Stimulated activated naive CD4-positive, alpha-beta T cell treated with Interleukin-2 at 50 U/mL for 16 hours (primary cell): ENCODE results near the gene NBPF3.
"Not testable (repeated sequence)": the region's sequence is repeated elsewhere in the genome, so short reads cannot be mapped to it uniquely, and the experiment has no call there.

ENCODE experiments used
- DNase-seq: peaks from one replicate; lab custom pipeline; 2025; lab: John Stamatoyannopoulos, UW

The NBPF3 gene

GRCh38 chr1:21438646-21439312, 1.2 kb upstream of the NBPF3 start:
- not testable (repeated sequence) for DNase-seq

DNA sequence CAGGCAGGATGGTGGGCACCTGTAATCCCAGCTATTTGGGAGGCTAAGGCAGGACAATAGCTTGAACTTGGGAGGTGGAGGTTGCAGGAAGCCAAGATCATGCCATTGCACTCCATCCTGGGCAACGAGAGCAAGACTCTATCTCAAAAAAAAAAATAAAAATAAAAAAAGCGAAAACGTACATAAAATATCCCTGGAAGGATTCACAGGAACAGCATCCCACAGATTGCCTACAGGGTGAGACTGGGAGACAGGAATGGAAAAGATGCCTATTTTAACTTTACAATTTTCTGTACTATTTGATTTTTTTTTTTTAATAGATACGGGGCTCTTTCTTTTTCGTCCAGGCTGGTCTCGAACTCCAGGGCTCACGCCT, 604 bp upstream of the NBPF3 start:
- no peak for DNase-seq

DNA sequence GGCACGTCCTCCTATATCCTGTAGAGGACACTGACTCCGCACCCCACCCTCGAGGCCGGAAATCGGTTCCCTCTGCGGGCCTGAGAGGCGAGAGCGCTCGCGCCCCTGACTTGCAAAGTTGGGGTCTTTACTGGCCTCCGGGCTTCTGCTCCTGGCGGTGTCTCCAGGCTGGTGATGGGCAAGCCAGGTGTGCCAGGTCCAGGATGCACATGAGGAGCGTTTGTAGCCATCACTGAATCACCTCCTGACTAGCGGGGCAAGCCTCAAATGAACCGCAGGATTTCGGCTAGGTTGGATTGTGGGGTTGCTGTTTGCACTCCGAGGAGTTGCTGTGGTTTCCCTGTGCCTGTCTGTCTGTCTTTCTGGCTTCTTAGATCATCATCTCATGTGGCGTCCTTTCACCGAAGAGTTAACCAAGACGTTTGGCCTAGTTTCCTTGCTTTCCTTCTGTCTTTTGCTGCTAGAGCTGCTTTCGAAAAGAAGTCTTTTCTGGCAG, 741 bp downstream of the NBPF3 start:
- DNase-seq: not testable (repeated sequence)

GRCh38 chr1:21446647-21447046, 6.7 kb downstream of the NBPF3 start:
- DNase-seq: not testable (repeated sequence)

DNA sequence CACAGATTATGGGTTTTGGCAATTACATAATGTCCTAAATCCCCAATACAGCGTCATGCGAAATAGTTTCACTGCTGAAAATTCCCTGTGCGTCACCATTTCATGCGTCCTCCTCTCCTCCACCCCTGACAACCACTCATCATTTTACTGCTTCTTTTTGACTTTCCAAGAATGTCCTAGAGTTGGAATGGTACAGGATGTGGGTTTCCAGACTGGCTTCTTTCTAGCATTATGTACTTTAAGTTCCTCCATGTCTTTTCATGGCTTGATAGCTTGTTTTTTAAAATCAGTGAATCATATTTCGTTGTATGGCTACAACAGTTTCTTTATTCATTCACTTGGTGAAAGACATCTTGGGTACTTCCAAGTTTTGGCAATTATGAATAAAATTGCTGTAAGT, 7.4 kb downstream of the NBPF3 start:
- no peak for DNase-seq

DNA sequence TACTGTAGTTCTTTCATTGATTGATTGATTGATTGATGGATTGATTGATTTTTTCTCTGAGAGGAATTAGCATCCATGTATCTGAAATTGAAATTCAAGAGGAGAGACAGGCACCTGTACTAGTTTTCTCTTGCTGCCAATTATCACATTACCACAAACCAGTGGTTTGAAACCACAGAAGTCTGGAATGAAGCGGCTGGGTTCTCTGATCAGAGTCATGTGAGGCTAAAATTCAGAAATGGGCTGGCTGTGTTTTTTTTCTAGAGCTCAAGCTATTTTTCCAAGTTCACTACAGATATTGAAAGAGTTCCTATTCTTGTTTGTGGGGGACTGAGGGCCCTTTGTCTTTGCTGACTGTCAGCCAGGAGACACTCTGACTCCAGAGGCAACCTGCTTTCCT, 10.0 kb downstream of the NBPF3 start:
- DNase-seq: no peak

DNA sequence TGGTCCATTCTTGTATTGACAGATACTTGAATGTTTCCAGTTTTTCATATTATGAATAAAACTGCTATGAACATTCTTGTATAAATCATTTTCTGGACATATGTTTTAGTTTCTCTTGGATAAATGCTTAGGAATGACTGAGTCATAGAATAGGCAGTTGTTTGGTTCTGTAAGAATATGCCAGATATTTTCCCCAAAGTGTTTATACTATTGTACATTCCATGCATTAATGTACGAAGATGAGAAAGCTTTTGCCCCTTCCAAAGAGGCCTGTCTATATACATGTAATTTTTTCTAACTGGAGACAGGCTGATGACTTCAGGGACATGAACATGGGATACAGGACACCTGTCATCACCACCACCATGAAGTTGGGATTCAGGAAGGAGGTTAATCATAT, 11.3 kb downstream of the NBPF3 start:
- DNase-seq: no peak

GRCh38 chr1:21451981-21452411, 12.1 kb downstream of the NBPF3 start:
- DNase-seq: no peak

- not testable (repeated sequence) for DNase-seq
Measured at GRCh38 chr1:21453964-21454614, 14.2 kb downstream of the NBPF3 start.

GRCh38 chr1:21454904-21455303, 15.0 kb downstream of the NBPF3 start:
- not testable (repeated sequence) for DNase-seq

DNA sequence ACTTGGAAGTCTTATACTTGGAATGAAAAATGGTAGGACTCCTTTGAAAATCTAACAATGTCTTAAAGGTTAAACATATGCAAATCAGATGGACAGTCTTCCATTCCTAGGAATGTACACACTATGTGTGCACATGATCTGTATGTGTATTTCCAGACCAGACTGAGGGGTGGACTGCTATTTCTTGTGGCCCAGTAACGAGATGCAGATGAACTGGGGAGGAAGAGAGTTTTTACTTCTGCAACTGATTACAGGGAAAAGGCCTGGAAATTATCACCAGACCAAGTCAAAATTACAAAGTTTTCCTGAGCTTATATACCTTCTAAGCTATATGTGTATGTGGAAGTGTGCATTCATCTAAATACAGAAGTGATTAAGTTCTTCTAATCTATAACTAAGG, 17.7 kb downstream of the NBPF3 start:
- DNase-seq: no peak

DNA sequence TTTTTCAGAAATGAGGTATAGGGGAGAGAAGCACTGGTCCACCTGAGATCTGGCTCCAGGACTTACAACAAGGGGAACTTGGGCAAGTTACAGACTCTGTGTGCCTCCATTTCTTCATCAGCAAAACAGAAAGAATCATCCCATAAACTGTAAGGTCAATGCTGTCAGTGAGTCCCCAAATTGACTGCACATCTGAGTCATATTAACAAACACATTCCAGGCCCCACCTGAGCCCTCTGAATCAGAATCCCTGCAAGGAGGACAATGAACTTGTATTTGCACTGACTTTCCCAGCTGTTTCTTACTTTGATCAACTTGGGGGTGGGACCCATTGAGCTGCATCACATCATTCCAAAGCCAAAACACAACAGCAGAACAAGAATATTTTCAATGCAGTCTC, 25.2 kb downstream of the NBPF3 start:
- not testable (repeated sequence) for DNase-seq

- not testable (repeated sequence) for DNase-seq
Measured at GRCh38 chr1:21467946-21468345, 28.0 kb downstream of the NBPF3 start.

DNA sequence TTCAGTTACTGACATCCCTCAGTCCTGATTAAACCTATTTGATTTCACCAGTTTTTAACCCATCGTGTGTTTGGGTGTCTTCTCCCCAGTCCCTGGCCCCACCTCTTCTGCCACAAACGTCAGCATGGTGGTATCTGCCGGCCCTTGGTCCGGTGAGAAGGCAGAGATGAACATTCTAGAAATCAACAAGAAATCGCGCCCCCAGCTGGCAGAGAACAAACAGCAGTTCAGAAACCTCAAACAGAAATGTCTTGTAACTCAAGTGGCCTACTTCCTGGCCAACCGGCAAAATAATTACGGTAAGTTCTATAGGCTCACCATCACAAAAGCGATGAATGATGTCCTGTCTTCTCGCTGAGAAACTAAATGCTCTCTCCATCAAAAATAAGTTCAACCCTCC, 28.7 kb downstream of the NBPF3 start:
- DNase-seq: peak; percentile 0

GRCh38 chr1:21469581-21469980, 29.6 kb downstream of the NBPF3 start:
- no peak for DNase-seq

DNA sequence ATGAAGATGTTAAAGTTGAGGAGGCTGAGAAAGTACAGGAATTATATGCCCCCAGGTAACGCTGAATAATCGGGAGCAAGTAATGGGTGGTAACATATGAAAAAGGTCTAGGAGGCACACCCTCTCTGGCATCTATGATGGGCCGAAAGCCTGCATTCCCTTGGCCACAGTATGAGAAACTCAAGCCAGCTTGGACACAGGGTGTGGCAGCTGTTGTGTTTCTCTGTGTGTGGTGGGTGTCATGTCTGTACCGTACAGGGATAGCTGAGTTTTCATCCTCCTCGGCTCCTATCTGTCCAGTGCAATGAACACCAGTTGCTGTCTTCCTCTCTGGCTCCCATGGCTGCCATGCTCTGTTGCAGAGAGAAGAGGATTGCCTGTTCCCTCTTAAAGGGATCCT, 32.9 kb downstream of the NBPF3 start:
- no peak for DNase-seq

- no peak for DNase-seq
Measured at GRCh38 chr1:21478356-21478755, 38.4 kb downstream of the NBPF3 start.

- DNase-seq: not testable (repeated sequence)
Measured at GRCh38 chr1:21483881-21484280, 43.9 kb downstream of the NBPF3 start.

DNA sequence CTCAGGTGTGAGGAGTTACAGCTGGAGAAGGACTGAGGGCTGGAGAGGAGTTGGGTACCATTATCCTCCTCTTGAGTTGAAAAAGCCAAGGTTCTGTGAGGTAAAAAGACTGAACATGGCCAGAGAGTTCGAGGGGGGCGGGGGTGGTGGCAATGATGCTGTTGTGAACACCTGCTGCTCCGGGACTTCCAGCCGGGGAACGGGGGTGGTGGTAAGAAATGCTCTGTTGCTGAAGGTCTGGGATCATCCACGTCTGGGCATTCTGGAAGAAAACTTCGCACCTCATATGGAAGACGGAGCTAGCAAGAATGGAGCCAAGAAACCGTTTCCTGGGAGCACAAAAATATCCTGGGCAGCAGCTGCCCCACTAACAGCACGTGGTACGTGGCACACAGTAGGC, 49.2 kb downstream of the NBPF3 start:
- DNase-seq: no peak

DNA sequence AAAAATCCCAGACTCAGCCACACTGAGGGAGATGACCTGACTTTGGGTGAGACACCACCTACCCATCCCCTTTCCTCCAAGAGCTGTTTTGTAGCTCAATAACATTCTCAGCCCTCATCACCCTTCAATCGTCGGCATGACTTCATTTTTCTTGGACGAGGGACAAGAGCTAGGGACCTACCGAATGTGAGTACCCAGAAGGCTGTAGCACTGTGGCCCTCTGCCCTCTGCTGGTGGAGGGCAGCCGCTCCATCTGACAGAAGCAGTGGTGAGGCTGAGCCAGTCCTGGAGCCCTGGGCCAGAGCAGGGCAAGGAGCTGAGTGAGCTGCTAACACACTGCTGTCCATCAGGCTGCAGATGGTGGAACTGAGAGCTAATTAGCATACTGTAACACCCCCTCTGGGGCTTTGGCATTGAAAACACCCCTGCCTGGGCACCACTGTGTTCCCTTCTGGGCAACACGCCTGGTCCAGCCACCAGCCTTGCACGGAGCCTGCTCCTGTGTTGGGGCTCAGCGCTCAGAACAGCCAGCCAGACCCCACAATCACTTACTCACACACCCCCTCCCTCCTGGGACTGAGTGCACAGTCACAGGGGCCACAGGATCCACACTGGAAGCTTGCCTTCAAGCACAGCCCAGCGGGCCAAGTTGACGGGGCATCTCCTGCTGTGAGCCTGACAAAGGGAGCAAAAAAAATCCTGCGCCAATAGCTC, 51.0 kb downstream of the NBPF3 start:
- no peak for DNase-seq

DNA sequence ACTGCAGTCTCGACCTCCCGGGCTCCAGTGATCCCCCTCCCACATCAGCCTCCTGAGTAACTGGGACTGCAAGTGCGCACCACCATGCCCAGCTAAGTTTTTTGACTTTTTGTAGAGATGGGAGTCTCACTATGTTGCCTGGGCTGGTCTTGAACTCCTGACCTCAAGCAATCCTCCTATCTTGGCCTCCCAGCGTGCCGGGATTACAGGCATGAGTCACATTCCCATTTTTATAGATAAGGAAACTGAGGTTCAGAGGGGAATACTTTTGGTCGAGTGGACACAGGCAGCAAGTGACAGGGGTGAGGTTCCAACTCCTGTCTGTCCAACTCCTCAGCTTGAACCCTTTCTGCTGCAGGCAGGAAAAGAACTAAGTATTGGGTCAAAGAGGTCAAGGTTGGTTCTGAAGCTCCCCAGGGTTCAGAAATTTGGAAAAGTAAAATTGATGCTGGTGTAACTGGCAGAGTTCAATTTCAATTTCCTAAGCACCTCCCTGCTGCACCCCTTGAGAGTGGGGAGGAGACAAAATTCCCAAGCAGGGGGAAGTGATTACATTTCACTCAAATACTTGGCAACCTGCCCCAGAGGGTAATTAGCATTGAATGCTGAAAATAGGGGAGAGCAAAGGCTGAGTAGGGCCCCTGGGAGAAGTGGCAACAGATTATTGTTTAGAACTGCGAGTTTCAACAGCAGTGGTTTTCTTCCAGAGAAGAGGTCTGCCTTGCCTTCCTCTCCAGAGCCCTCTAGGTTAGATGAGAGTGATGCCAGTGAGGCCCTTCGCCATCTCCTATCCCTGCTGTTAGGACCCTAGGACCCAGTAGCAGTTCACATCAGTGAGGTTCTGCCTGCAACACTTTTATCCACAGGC, 51.8 kb downstream of the NBPF3 start:
- no peak for DNase-seq

- no peak for DNase-seq
Measured at GRCh38 chr1:21492356-21492625, 52.4 kb downstream of the NBPF3 start.
